ENCODE measurements around the gene YPEL3.

Gene YPEL3

GRCh38 chr16:30096105-30096861, at the start of gene YPEL3:
Gene YPEL3 (minus strand): TSS chr16:30096213. CDS start chr16:30095482, 731 bp downstream.
- Histone ChIP-seq H3K36me3 (replicated peaks) (no peaks in the 10 kb centered on the region; the same call in 1 of the 2 replicates), H3K9me3 (peaks cover 19% of the 10 kb centered on the region), H3K4me3 (peak within 1 kb of the TSS; percentile 30), H3K4me1 (peaks cover 18% of the 10 kb centered on the region), H3K27me3 (ENCODE audit: low read depth) (no peaks in the 10 kb centered on the region)
- in situ Hi-C loops (cut with MboI; ENCODE audit: low sequenced_read_pairs): loop anchor here (25.0 kb wide), 1 partner anchor 291 kb away; the partner anchor contains the start of genes SEPTIN1 and ZNF48
- DNase-seq (ENCODE audit: low spot score in 2 of 2): peak; percentile 79 to 93

GRCh38 chr16:30145657-30146056, 49.6 kb upstream of the YPEL3 start:
- Histone ChIP-seq H3K36me3 (replicated peaks) (no peaks in the 10 kb centered on the region), H3K9me3 (peaks cover 16% of the 10 kb centered on the region), H3K4me3 (no peak overlapping the region), H3K4me1 (no peaks in the 10 kb centered on the region), H3K27me3 (ENCODE audit: low read depth) (no peaks in the 10 kb centered on the region)
- in situ Hi-C loops (cut with MboI; ENCODE audit: low sequenced_read_pairs): no loop called here
- no peak for DNase-seq (ENCODE audit: low spot score in 2 of 2)

GRCh38 chr16:30144917-30145316, 48.9 kb upstream of the YPEL3 start:
- DNase-seq (ENCODE audit: low spot score in 2 of 2): no peak
- in situ Hi-C loops (cut with MboI; ENCODE audit: low sequenced_read_pairs): no loop called here
- Histone ChIP-seq H3K4me3 (no peak overlapping the region), H3K9me3 (peaks cover 15% of the 10 kb centered on the region), H3K27me3 (ENCODE audit: low read depth) (no peaks in the 10 kb centered on the region), H3K36me3 (replicated peaks) (no peaks in the 10 kb centered on the region), H3K4me1 (no peaks in the 10 kb centered on the region)

GRCh38 chr16:30144017-30144416, 48.0 kb upstream of the YPEL3 start:
- Histone ChIP-seq H3K27me3 (ENCODE audit: low read depth) (no peaks in the 10 kb centered on the region), H3K4me3 (no peak overlapping the region), H3K4me1 (no peaks in the 10 kb centered on the region), H3K36me3 (replicated peaks) (no peaks in the 10 kb centered on the region), H3K9me3 (peaks cover 6% of the 10 kb centered on the region; the same call in 1 of the 2 replicates)
- DNase-seq (ENCODE audit: low spot score in 2 of 2): no peak
- in situ Hi-C loops (cut with MboI; ENCODE audit: low sequenced_read_pairs): no loop called here

DNA sequence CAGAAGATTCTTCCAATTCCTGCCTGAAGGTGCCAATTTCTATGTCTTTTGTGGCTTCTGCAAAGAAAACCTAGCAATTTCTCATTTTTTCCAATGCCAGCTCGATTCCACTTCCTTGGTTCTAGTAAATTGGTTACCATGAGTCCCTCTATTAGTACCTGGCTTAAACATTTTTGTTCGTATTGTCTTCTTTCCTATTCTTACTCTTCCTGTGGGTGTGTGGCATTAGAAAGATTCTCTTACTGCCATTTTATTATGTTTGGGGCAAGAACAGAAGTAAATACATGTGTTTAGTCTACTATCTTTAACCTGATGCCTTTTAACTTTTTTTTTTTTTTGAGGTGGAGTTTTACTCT, 47.3 kb upstream of the YPEL3 start:
- in situ Hi-C loops (cut with MboI; ENCODE audit: low sequenced_read_pairs): no loop called here

GRCh38 chr16:30142672-30143346, 46.8 kb upstream of the YPEL3 start:
- Histone ChIP-seq H3K4me3 (no peak overlapping the region), H3K4me1 (no peaks in the 10 kb centered on the region), H3K9me3 (no peaks in the 10 kb centered on the region), H3K27me3 (ENCODE audit: low read depth) (no peaks in the 10 kb centered on the region), H3K36me3 (replicated peaks) (no peaks in the 10 kb centered on the region)
- in situ Hi-C loops (cut with MboI; ENCODE audit: low sequenced_read_pairs): no loop called here
- no peak for DNase-seq (ENCODE audit: low spot score in 2 of 2)

More for the DNA sequence above, 47.3 kb upstream of the YPEL3 start:
- no peaks in the 10 kb centered on the region for H3K36me3 ChIP-seq (replicated peaks)
- DNase-seq (ENCODE audit: low spot score in 2 of 2): no peak
- no peak overlapping the region for H3K4me3 ChIP-seq
- no peaks in the 10 kb centered on the region for H3K9me3 ChIP-seq
- H3K4me1 ChIP-seq: no peaks in the 10 kb centered on the region
- no peaks in the 10 kb centered on the region for H3K27me3 ChIP-seq (ENCODE audit: low read depth)

GRCh38 chr16:30141750-30142149, 45.7 kb upstream of the YPEL3 start:
- no peaks in the 10 kb centered on the region for H3K4me1 ChIP-seq
- H3K4me3 ChIP-seq: no peak overlapping the region
- no peaks in the 10 kb centered on the region for H3K27me3 ChIP-seq (ENCODE audit: low read depth)
- H3K9me3 ChIP-seq: no peaks in the 10 kb centered on the region
- no peaks in the 10 kb centered on the region for H3K36me3 ChIP-seq (replicated peaks)
- DNase-seq (ENCODE audit: low spot score in 2 of 2): no peak
- in situ Hi-C loops (cut with MboI; ENCODE audit: low sequenced_read_pairs): no loop called here

DNA sequence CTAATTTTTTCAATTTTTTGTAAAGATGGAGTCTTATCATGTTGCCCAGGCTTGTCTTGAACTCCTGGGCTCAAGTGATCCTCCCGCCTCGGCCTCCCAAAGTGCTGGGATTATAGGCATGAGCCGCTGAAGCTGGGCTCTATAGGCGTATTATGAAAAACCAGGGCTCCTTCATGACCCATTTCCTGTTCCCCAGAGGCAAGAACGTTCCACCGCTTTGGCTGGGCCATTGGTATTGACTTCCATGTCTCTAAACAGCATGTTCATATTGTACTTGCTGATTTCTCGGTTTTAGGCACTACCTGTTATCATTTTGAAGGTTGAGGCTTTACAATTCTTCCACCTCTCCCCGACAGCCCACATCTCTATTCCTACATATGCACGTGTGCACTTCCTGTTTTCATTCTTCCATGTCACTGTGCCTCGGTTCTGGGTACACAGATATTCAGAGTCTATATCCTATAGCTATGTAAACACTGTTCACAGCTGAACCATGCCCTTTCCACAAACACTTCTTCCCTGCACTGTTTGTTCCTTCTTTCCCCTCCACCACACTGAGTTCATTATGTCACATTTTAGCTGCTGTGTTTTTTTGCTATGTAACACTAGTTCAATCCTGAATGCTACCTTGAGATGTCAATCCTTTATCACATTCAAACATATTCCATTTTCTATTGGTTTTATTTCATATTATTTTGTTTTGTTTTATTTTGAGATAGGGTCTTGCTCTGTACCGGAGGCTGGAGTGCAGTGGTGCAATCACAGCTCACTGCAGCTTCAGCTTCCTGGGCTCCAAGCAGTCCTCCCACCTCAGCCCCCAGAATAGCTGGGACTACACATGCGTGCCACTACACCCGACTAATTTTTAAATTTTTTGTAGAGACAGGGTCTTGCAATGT, 43.8 kb upstream of the YPEL3 start:
- no peaks in the 10 kb centered on the region for H3K27me3 ChIP-seq (ENCODE audit: low read depth)
- H3K4me1 ChIP-seq: no peaks in the 10 kb centered on the region
- no peaks in the 10 kb centered on the region for H3K36me3 ChIP-seq (replicated peaks)
- H3K4me3 ChIP-seq: no peak overlapping the region
- DNase-seq (ENCODE audit: low spot score in 2 of 2): no peak
- no peaks in the 10 kb centered on the region for H3K9me3 ChIP-seq
- in situ Hi-C loops (cut with MboI; ENCODE audit: low sequenced_read_pairs): no loop called here

DNA sequence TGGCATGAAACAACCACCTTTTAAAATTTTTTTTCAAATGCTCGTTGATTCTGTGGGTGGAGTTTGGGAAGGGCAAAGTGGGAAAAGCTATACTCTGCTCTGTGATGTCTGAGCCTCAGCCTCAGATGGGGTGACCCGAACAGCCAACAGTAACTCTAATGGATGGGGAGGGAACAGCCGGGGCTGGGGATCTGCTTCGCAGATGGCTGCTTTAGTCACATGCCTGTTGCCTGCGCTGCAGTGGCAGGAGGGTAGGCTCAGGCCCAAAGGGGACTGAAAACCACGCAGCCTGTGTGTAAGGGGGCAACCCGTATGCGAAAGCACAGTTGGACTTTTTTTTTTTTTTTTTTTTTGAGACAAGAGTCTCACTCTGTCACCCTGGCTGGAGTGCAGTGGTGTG, 41.9 kb upstream of the YPEL3 start:
- no peak overlapping the region for H3K4me3 ChIP-seq
- H3K36me3 ChIP-seq (replicated peaks): no peaks in the 10 kb centered on the region
- in situ Hi-C loops (cut with MboI; ENCODE audit: low sequenced_read_pairs): no loop called here
- no peaks in the 10 kb centered on the region for H3K27me3 ChIP-seq (ENCODE audit: low read depth)
- H3K9me3 ChIP-seq: no peaks in the 10 kb centered on the region
- no peaks in the 10 kb centered on the region for H3K4me1 ChIP-seq
- DNase-seq (ENCODE audit: low spot score in 2 of 2): no peak

DNA sequence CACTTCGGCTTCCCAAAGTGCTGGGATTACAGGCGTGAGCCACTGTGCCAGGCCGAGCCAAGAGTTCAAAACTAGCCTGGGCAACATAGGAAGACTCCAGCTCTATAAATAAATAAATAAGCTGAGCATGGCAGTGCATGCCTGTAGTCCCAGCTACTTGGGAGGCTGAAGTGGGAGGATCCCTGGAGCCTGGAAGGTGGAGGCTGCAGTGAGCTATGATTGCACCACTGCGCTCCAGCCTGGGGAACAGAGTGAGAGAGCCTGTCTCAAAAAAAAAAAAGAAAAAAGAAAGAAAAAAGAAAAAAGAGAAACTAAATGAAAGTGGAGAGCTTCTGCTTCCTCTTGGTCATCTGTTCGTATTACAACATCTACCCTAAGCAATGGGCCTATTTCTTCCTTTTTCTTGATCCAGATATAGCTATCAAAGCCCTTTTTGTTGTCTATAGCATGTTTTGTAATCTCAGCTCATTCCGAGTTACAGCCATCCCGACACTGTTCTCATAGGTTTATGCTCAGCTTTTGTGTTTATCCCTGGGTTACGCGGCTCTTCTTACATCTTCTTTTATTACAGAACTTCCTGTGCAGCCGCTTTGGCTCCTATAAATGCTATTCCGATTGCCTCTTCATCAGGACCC, 41.1 kb upstream of the YPEL3 start:
- no peak overlapping the region for H3K4me3 ChIP-seq
- no peaks in the 10 kb centered on the region for H3K27me3 ChIP-seq (ENCODE audit: low read depth)
- DNase-seq (ENCODE audit: low spot score in 2 of 2): no peak
- no peaks in the 10 kb centered on the region for H3K4me1 ChIP-seq
- no peaks in the 10 kb centered on the region for H3K36me3 ChIP-seq (replicated peaks)
- in situ Hi-C loops (cut with MboI; ENCODE audit: low sequenced_read_pairs): no loop called here
- H3K9me3 ChIP-seq: no peaks in the 10 kb centered on the region

DNA sequence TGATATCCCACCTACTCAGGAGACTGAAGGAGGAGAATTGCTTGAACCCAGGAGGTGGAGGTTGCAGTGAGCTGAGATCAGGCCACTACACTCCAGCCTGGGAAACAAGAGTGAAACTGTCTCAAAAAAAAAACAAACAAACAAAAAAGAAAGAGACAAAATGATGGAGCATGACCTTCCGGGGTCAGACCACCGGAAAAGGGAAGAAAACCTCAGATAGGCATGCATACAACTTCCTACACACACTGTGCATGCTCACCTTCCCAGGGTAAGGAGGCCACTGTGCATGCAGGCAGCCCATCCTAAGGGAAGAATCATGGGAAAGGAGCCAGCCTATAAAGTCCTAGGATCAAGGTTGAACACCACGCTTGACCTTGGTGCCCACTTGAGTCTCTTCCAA, 36.6 kb upstream of the YPEL3 start:
- no peaks in the 10 kb centered on the region for H3K36me3 ChIP-seq (replicated peaks)
- H3K4me1 ChIP-seq: no peaks in the 10 kb centered on the region
- no peaks in the 10 kb centered on the region for H3K9me3 ChIP-seq
- no peaks in the 10 kb centered on the region for H3K27me3 ChIP-seq (ENCODE audit: low read depth)
- no peak overlapping the region for H3K4me3 ChIP-seq
- DNase-seq (ENCODE audit: low spot score in 2 of 2): no peak
- in situ Hi-C loops (cut with MboI; ENCODE audit: low sequenced_read_pairs): no loop called here

DNA sequence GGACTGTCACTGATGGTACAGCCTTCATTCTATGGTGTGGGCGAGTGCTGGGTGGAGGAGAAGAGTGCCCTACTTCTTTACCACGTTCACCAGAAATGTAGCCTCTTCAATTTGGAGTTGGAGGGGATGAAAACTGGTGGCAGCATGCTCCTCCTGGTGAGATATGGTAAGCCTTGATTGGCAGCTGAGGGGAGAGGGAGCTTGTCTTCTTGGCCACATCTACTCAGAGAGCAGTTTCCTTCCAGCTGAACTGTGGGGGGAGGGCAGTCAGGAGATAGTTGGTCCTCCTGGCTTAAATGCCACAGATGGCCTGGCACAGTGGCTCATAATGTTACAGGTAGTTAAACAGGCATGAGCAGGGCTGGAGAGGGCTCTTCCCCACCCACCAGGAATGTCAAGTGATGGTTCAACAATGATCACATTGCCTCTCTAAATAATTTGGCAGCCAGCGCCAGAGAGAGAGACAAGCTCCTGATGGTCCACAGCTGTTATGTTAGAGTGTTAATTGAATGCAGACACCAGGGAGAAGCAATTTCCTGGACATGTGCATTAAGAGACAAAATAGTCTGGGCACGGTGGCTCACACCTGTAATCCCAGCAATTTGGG, 36.0 kb upstream of the YPEL3 start:
- no peaks in the 10 kb centered on the region for H3K4me1 ChIP-seq
- in situ Hi-C loops (cut with MboI; ENCODE audit: low sequenced_read_pairs): no loop called here
- no peak for DNase-seq (ENCODE audit: low spot score in 2 of 2)

DNA sequence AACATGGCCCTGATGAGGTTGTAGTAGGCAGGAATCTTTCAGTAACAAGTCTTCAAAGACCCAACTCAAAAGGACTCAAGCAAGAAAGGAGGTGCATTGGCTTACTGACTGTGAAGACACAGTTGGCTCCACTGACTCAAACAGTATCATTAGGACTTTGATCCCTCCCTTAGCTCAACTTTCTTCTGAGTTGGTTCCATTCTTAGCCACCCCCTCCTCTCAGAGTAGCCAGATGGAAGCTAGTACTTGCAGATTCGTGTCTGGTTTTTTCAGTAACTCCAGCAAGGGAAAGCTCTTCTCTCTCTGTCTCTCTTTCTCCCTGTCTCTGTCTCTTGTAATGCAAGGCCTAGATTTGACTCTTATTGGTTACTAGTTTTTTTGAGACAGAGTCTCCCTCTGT, 32.0 kb upstream of the YPEL3 start:
- no peak overlapping the region for H3K4me3 ChIP-seq
- H3K9me3 ChIP-seq: no peaks in the 10 kb centered on the region
- H3K4me1 ChIP-seq: peaks cover 3% of the 10 kb centered on the region
- no peaks in the 10 kb centered on the region for H3K27me3 ChIP-seq (ENCODE audit: low read depth)
- no peak for DNase-seq (ENCODE audit: low spot score in 2 of 2)
- H3K36me3 ChIP-seq (replicated peaks): no peaks in the 10 kb centered on the region
- in situ Hi-C loops (cut with MboI; ENCODE audit: low sequenced_read_pairs): no loop called here

More for the DNA sequence above, 36.0 kb upstream of the YPEL3 start:
- no peaks in the 10 kb centered on the region for H3K9me3 ChIP-seq
- H3K4me3 ChIP-seq: no peak overlapping the region
- no peaks in the 10 kb centered on the region for H3K36me3 ChIP-seq (replicated peaks)
- H3K27me3 ChIP-seq (ENCODE audit: low read depth): no peaks in the 10 kb centered on the region
